Skeletal muscle tissue (tissue), 4 donors: ENCODE measurements around the gene GLYR1. TPM values are rescaled to one million over a fixed set of nuclear protein-coding genes. Genes with fewer than 3 reads are reported as not detected.

Experiments
- H3K27ac ChIP-seq: one replicate; pipeline ENCODE4 v1.7.0; 2013; ENCODE audit warnings: mild to moderate bottlenecking, low read depth, low read length, inconsistent platforms
- H3K27me3 ChIP-seq, 3 donors: one replicate each; pipeline ENCODE4 v1.7.0; 2013; ENCODE audit warnings: low read length in 3 of 3; ENCODE audit not compliant: control insufficient read depth in 3 of 3, insufficient read depth in 3 of 3
- H3K36me3 ChIP-seq, 3 donors: one replicate each; pipeline ENCODE4 v1.7.0; 2013; ENCODE audit warnings: low read length in 3 of 3; ENCODE audit not compliant: control insufficient read depth in 3 of 3, insufficient read depth in 3 of 3
- H3K4me1 ChIP-seq, 3 donors: one replicate each; pipeline ENCODE4 v1.7.0; 2013; ENCODE audit warnings: low read length in 3 of 3, mild to moderate bottlenecking in 3 of 3; ENCODE audit not compliant: control insufficient read depth in 3 of 3, insufficient read depth in 3 of 3
- H3K4me3 ChIP-seq, 3 donors: one replicate each; pipeline ENCODE4 v1.7.0; 2013; ENCODE audit warnings: low read length in 3 of 3
- H3K9ac ChIP-seq, 3 donors: one replicate each; pipeline ENCODE4 v1.7.0; 2013; ENCODE audit warnings: low read length in 3 of 3, mild to moderate bottlenecking in 3 of 3, moderate library complexity in 2 of 3, low read depth in 1 of 3
- H3K9me3 ChIP-seq, 3 donors: one replicate each; pipeline ENCODE4 v1.7.0; 2013; ENCODE audit warnings: low read length in 3 of 3; ENCODE audit not compliant: control insufficient read depth in 3 of 3
- total RNA-seq: library from RNA; depleted of rRNA; stranded (reverse); fragments of >200 nt; gene quantifications from one replicate; pipeline ENCODE4 v1.2.3, GENCODE V29; 2014
- donor health status: Osteomylitis.

Gene GLYR1
- total RNA-seq, 1 donor from 2014 or later = 25.1 TPM

- Histone ChIP-seq H3K4me3 (no peak overlapping the region), H3K9ac (no peak overlapping the region), H3K36me3 (peaks cover 18 to 28% (median 24%) of the 10 kb centered on the region in 3 donors), H3K9me3 (no peaks in the 10 kb centered on the region), H3K27ac (no peak overlapping the region), H3K27me3 (no peaks in the 10 kb centered on the region), H3K4me1 (peaks cover 7 to 12% (median 10%) of the 10 kb centered on the region in 3 donors)
Observed at GRCh38 chr16:4890686-4891085, 43.6 kb upstream of the GLYR1 start.

GRCh38 chr16:4890026-4890425, 42.9 kb upstream of the GLYR1 start:
- no peak overlapping the region for H3K4me3 ChIP-seq
- H3K9me3 ChIP-seq = no peaks in the 10 kb centered on the region
- H3K4me1 ChIP-seq = peaks cover 7 to 12% (median 10%) of the 10 kb centered on the region in 3 donors
- no peaks in the 10 kb centered on the region for H3K27me3 ChIP-seq
- H3K27ac ChIP-seq = no peak overlapping the region
- H3K9ac ChIP-seq = no peak overlapping the region
- H3K36me3 ChIP-seq = peaks cover 25 to 34% (median 30%) of the 10 kb centered on the region in 3 donors

GRCh38 chr16:4888428-4889135, 41.5 kb upstream of the GLYR1 start:
- Histone ChIP-seq H3K4me3 (no peak overlapping the region), H3K4me1 (peaks cover 7 to 12% (median 10%) of the 10 kb centered on the region in 3 donors), H3K9me3 (no peaks in the 10 kb centered on the region), H3K27me3 (no peaks in the 10 kb centered on the region), H3K36me3 (peaks cover 39 to 48% (median 43%) of the 10 kb centered on the region in 3 donors), H3K27ac (no peak overlapping the region), H3K9ac (no peak overlapping the region)

GRCh38 chr16:4886151-4886550, 39.1 kb upstream of the GLYR1 start:
- H3K36me3 ChIP-seq = peaks cover 55 to 68% (median 56%) of the 10 kb centered on the region in 3 donors
- H3K27me3 ChIP-seq = no peaks in the 10 kb centered on the region
- H3K4me1 ChIP-seq = peaks cover 3 to 10% (median 5%) of the 10 kb centered on the region in 3 donors
- no peak overlapping the region for H3K4me3 ChIP-seq
- no peaks in the 10 kb centered on the region for H3K9me3 ChIP-seq
- no peak overlapping the region for H3K27ac ChIP-seq
- no peak overlapping the region for H3K9ac ChIP-seq

GRCh38 chr16:4884972-4885874, 38.1 kb upstream of the GLYR1 start:
- H3K9ac ChIP-seq = no peak overlapping the region
- H3K9me3 ChIP-seq = no peaks in the 10 kb centered on the region
- H3K36me3 ChIP-seq = peaks cover 64 to 71% (median 64%) of the 10 kb centered on the region in 3 donors
- H3K4me1 ChIP-seq = peaks cover 3 to 10% (median 5%) of the 10 kb centered on the region in 3 donors
- H3K27ac ChIP-seq = no peak overlapping the region
- no peak overlapping the region for H3K4me3 ChIP-seq
- no peaks in the 10 kb centered on the region for H3K27me3 ChIP-seq

- H3K27me3 ChIP-seq = no peaks in the 10 kb centered on the region
- H3K27ac ChIP-seq = no peak overlapping the region
- H3K9me3 ChIP-seq = no peaks in the 10 kb centered on the region
- H3K36me3 ChIP-seq = peaks cover 72 to 81% (median 74%) of the 10 kb centered on the region in 3 donors
- H3K4me1 ChIP-seq = peaks cover 3 to 10% (median 5%) of the 10 kb centered on the region in 3 donors
- no peak overlapping the region for H3K9ac ChIP-seq
- no peak overlapping the region for H3K4me3 ChIP-seq
Observed at GRCh38 chr16:4884209-4884608, 37.1 kb upstream of the GLYR1 start.

- Histone ChIP-seq H3K9me3 (no peaks in the 10 kb centered on the region), H3K4me3 (no peak overlapping the region), H3K4me1 (peaks cover 3 to 10% (median 5%) of the 10 kb centered on the region in 3 donors), H3K27me3 (no peaks in the 10 kb centered on the region), H3K36me3 (peaks cover 76 to 85% (median 81%) of the 10 kb centered on the region in 3 donors), H3K27ac (no peak overlapping the region), H3K9ac (no peak overlapping the region)
Observed at GRCh38 chr16:4883501-4883900, 36.4 kb upstream of the GLYR1 start.

GRCh38 chr16:4882633-4883285, 35.7 kb upstream of the GLYR1 start:
- H3K27me3 ChIP-seq = no peaks in the 10 kb centered on the region
- H3K27ac ChIP-seq = no peak overlapping the region
- no peak overlapping the region for H3K4me3 ChIP-seq
- peaks cover 81 to 86% (median 84%) of the 10 kb centered on the region in 3 donors for H3K36me3 ChIP-seq
- no peak overlapping the region for H3K9ac ChIP-seq
- peaks cover 3 to 10% (median 5%) of the 10 kb centered on the region in 3 donors for H3K4me1 ChIP-seq
- H3K9me3 ChIP-seq = no peaks in the 10 kb centered on the region

GRCh38 chr16:4882000-4882632, 35.0 kb upstream of the GLYR1 start:
- Histone ChIP-seq H3K27ac (no peak overlapping the region), H3K4me1 (peaks cover 3 to 10% (median 5%) of the 10 kb centered on the region in 3 donors), H3K36me3 (peaks cover 82 to 87% (median 86%) of the 10 kb centered on the region in 3 donors), H3K9me3 (no peaks in the 10 kb centered on the region), H3K4me3 (no peak overlapping the region), H3K9ac (no peak overlapping the region), H3K27me3 (no peaks in the 10 kb centered on the region)
